IPS-20b (cell line): Measurements from ENCODE around the gene MUC20.

ENCODE experiments used
- H3K27ac ChIP-seq: one replicate; pipeline ENCODE4 v1.5.1; 2013; ENCODE audit warnings: low read length
- H3K27me3 ChIP-seq: 2 replicates; pipeline ENCODE4 v1.6.1; 2013; ENCODE audit warnings: mild to moderate bottlenecking, low read length, inconsistent platforms; ENCODE audit not compliant: insufficient read depth
- H3K36me3 ChIP-seq: 2 replicates; pipeline ENCODE4 v1.6.1; 2013; ENCODE audit warnings: low read depth, mild to moderate bottlenecking, inconsistent platforms, low read length, moderate library complexity; ENCODE audit not compliant: insufficient read depth
- H3K4me1 ChIP-seq: 2 replicates; pipeline ENCODE4 v1.6.1; 2013; ENCODE audit warnings: mild to moderate bottlenecking, control low read depth, inconsistent platforms, low read length, moderate library complexity; ENCODE audit not compliant: insufficient read depth
- H3K4me3 ChIP-seq: 2 replicates; pipeline ENCODE4 v1.5.1; 2013; ENCODE audit warnings: mild to moderate bottlenecking, low read length, inconsistent platforms
- H3K9ac ChIP-seq: 2 replicates; pipeline ENCODE4 v1.6.1; 2013; ENCODE audit warnings: low read depth, mild to moderate bottlenecking, inconsistent platforms, low read length, moderate library complexity
- H3K9me3 ChIP-seq: 2 replicates; pipeline ENCODE4 v1.6.1; 2013; ENCODE audit warnings: mild to moderate bottlenecking, low read depth, low read length, inconsistent platforms; ENCODE audit not compliant: insufficient read depth

Gene MUC20

GRCh38 chr3:195755791-195756676 is 35.3 kb downstream of the MUC20 start:
- no peaks in the 10 kb centered on the region for H3K4me1 ChIP-seq
- no peaks in the 10 kb centered on the region for H3K27me3 ChIP-seq
- H3K36me3 ChIP-seq = no peaks in the 10 kb centered on the region
- H3K4me3 ChIP-seq = no peak overlapping the region
- H3K9ac ChIP-seq = no peak overlapping the region
- H3K27ac ChIP-seq = no peak overlapping the region
- H3K9me3 ChIP-seq = no peaks in the 10 kb centered on the region

GRCh38 chr3:195757438-195757770 is 36.6 kb downstream of the MUC20 start:
- no peaks in the 10 kb centered on the region for H3K36me3 ChIP-seq
- no peak overlapping the region for H3K4me3 ChIP-seq
- H3K9ac ChIP-seq = no peak overlapping the region
- H3K4me1 ChIP-seq = no peaks in the 10 kb centered on the region
- no peaks in the 10 kb centered on the region for H3K9me3 ChIP-seq
- no peaks in the 10 kb centered on the region for H3K27me3 ChIP-seq
- H3K27ac ChIP-seq = no peak overlapping the region

GRCh38 chr3:195757827-195758226 is 37.0 kb downstream of the MUC20 start:
- H3K27ac ChIP-seq = no peak overlapping the region
- no peaks in the 10 kb centered on the region for H3K9me3 ChIP-seq
- H3K36me3 ChIP-seq = no peaks in the 10 kb centered on the region
- H3K9ac ChIP-seq = no peak overlapping the region
- H3K4me3 ChIP-seq = no peak overlapping the region
- no peaks in the 10 kb centered on the region for H3K27me3 ChIP-seq
- no peaks in the 10 kb centered on the region for H3K4me1 ChIP-seq

- Histone ChIP-seq H3K9me3 (no peaks in the 10 kb centered on the region), H3K4me3 (no peak overlapping the region), H3K27me3 (no peaks in the 10 kb centered on the region), H3K27ac (no peak overlapping the region), H3K36me3 (no peaks in the 10 kb centered on the region), H3K9ac (no peak overlapping the region), H3K4me1 (no peaks in the 10 kb centered on the region)
Measured at GRCh38 chr3:195758721-195759353, 38.1 kb downstream of the MUC20 start.

GRCh38 chr3:195760345-195761122 is 39.8 kb downstream of the MUC20 start:
- Histone ChIP-seq H3K4me1 (no peaks in the 10 kb centered on the region), H3K36me3 (no peaks in the 10 kb centered on the region), H3K27ac (no peak overlapping the region), H3K4me3 (no peak overlapping the region), H3K27me3 (no peaks in the 10 kb centered on the region), H3K9me3 (no peaks in the 10 kb centered on the region), H3K9ac (no peak overlapping the region)

GRCh38 chr3:195761123-195761566 is 40.4 kb downstream of the MUC20 start:
- Histone ChIP-seq H3K4me1 (no peaks in the 10 kb centered on the region), H3K36me3 (no peaks in the 10 kb centered on the region), H3K9ac (no peak overlapping the region), H3K27me3 (no peaks in the 10 kb centered on the region), H3K4me3 (no peak overlapping the region), H3K27ac (no peak overlapping the region), H3K9me3 (no peaks in the 10 kb centered on the region)

GRCh38 chr3:195761567-195762248 is 40.9 kb downstream of the MUC20 start:
- H3K9me3 ChIP-seq = no peaks in the 10 kb centered on the region
- H3K36me3 ChIP-seq = no peaks in the 10 kb centered on the region
- H3K4me1 ChIP-seq = no peaks in the 10 kb centered on the region
- no peaks in the 10 kb centered on the region for H3K27me3 ChIP-seq
- no peak overlapping the region for H3K9ac ChIP-seq
- H3K27ac ChIP-seq = no peak overlapping the region
- no peak overlapping the region for H3K4me3 ChIP-seq

GRCh38 chr3:195762249-195762585 is 41.4 kb downstream of the MUC20 start:
- Histone ChIP-seq H3K4me1 (no peaks in the 10 kb centered on the region), H3K9ac (no peak overlapping the region), H3K9me3 (no peaks in the 10 kb centered on the region), H3K27me3 (no peaks in the 10 kb centered on the region), H3K36me3 (no peaks in the 10 kb centered on the region), H3K27ac (no peak overlapping the region), H3K4me3 (no peak overlapping the region)

GRCh38 chr3:195762611-195763010 is 41.8 kb downstream of the MUC20 start:
- Histone ChIP-seq H3K36me3 (no peaks in the 10 kb centered on the region), H3K27me3 (no peaks in the 10 kb centered on the region), H3K27ac (no peak overlapping the region), H3K4me1 (no peaks in the 10 kb centered on the region), H3K9ac (no peak overlapping the region), H3K4me3 (no peak overlapping the region), H3K9me3 (no peaks in the 10 kb centered on the region)

GRCh38 chr3:195763076-195763830 is 42.5 kb downstream of the MUC20 start:
- H3K9ac ChIP-seq = no peak overlapping the region
- H3K27ac ChIP-seq = no peak overlapping the region
- H3K4me1 ChIP-seq = no peaks in the 10 kb centered on the region
- H3K4me3 ChIP-seq = no peak overlapping the region
- H3K27me3 ChIP-seq = no peaks in the 10 kb centered on the region
- H3K9me3 ChIP-seq = no peaks in the 10 kb centered on the region
- no peaks in the 10 kb centered on the region for H3K36me3 ChIP-seq
